Esophagus squamous epithelium (tissue), 5 donors: ENCODE measurements around the gene EGFLAM. TPM values are rescaled to one million over a fixed set of nuclear protein-coding genes. Genes with fewer than 3 reads are reported as not detected.

Experiments
- DNase-seq: peaks from one replicate; lab custom pipeline; 2025; lab: John Stamatoyannopoulos, UW
- H3K27ac ChIP-seq, 4 donors: fragments of 200-600 bp; sonication (generic); one replicate each; pipeline ENCODE4 v1.5.1; 2016 to 2019; ENCODE audit warnings: mild to moderate bottlenecking in 1 of 4
- H3K27me3 ChIP-seq, 4 donors: fragments of 200-600 bp; sonication (generic); 1 replicate in 3 of 4; 2 replicates in 1 of 4; pipeline versions ENCODE4 v1.5.1 to v1.6.0; 2017 to 2021; ENCODE audit warnings: antibody characterized with exemption in 1 of 4
- H3K36me3 ChIP-seq, 3 donors: fragments of 200-600 bp; sonication (generic); one replicate each; pipeline ENCODE4 v1.5.1; 2016 to 2019
- H3K4me1 ChIP-seq, 3 donors: fragments of 200-600 bp; sonication (generic); one replicate each; pipeline ENCODE4 v1.5.1; 2017 to 2019
- H3K4me3 ChIP-seq, 4 donors: fragments of 200-600 bp; sonication (generic); 1 replicate in 3 of 4; 2 replicates in 1 of 4; pipeline ENCODE4 v1.5.1; 2016 to 2019; ENCODE audit warnings: mild to moderate bottlenecking in 2 of 4, moderate library complexity in 1 of 4
- H3K9me3 ChIP-seq, 3 donors: fragments of 200-600 bp; sonication (generic); one replicate each; pipeline ENCODE4 v1.5.1; 2016 to 2019
- POLR2A ChIP-seq, 4 donors: fragments of 450-650 bp; IDR thresholded peaks; one replicate each; pipeline ENCODE4 v1.6.1; 2017; ENCODE audit warnings: antibody characterized with exemption in 4 of 4, mild to moderate bottlenecking in 4 of 4, moderate library complexity in 3 of 4
- WGBS, 2 donors: methylation state at CpG; one replicate each; pipeline ENCODE4 v1.1.5; 2018; 5-methylcytosine and 5-hydroxymethylcytosine counted together
- intact Hi-C: fragments of 100-400 bp; cut with DNase I; formaldehyde crosslinking; loops from one replicate; pipeline ENCODE4 v1.15.0; 2022
- total RNA-seq, 4 donors: library from RNA; depleted of rRNA; stranded (reverse); fragments of >200 nt; gene quantifications; one replicate each; pipeline ENCODE4 v1.1.0, GENCODE V29; 2016
- TF ChIP-seq, protein P1 (sequence below), 6 experiments: fragments of 450-650 bp in 4 of 6; fragments of 200-600 bp in 2 of 6; sonication (generic) in 2 of 6; IDR thresholded peaks; one replicate each; pipeline ENCODE4 v1.5.1; 2016 to 2019; ENCODE audit warnings: antibody characterized with exemption in 6 of 6, mild to moderate bottlenecking in 4 of 6, moderate library complexity in 4 of 6
- donor health status: DM: yes; HTN: yes; CAD: no.

The EGFLAM gene
- total RNA-seq, 4 donors from 2014 or later: 0.38 to 3.3 (median 1.7) TPM

DNA sequence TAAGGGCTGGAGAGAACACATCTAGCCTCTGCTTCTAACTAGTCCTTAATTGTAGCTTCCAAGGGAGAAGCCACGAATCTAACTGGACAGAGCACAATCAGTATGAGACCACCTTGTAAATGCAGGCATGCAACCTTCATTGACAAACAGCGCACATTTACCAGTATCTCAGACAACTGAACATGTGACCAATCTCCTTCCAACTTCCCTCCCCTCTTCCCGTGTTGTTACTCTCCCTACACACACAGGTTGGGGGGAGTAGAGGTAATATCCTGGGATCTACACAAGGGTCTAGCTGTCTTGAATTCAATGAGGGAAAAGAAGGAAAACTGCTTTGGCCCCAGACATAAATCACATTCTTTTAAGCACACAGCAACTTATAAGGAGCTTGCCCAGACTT is 220.5 kb downstream of the EGFLAM start:
- H3K27ac ChIP-seq: no peak overlapping the region
- 75 to 83% methylated on average over 3 of the region's 3 CpGs for WGBS, 2 donors
- H3K36me3 ChIP-seq: peaks cover 0 to 11% (median 0%) of the 10 kb centered on the region in 3 donors
- no peaks in the 10 kb centered on the region for H3K9me3 ChIP-seq
- no peak overlapping the region for H3K4me3 ChIP-seq
- TF ChIP-seq, protein P1, sequence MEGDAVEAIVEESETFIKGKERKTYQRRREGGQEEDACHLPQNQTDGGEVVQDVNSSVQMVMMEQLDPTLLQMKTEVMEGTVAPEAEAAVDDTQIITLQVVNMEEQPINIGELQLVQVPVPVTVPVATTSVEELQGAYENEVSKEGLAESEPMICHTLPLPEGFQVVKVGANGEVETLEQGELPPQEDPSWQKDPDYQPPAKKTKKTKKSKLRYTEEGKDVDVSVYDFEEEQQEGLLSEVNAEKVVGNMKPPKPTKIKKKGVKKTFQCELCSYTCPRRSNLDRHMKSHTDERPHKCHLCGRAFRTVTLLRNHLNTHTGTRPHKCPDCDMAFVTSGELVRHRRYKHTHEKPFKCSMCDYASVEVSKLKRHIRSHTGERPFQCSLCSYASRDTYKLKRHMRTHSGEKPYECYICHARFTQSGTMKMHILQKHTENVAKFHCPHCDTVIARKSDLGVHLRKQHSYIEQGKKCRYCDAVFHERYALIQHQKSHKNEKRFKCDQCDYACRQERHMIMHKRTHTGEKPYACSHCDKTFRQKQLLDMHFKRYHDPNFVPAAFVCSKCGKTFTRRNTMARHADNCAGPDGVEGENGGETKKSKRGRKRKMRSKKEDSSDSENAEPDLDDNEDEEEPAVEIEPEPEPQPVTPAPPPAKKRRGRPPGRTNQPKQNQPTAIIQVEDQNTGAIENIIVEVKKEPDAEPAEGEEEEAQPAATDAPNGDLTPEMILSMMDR (IDR thresholded peaks at IDR 0.05): no peak
- TF ChIP-seq POLR2A (IDR thresholded peaks at IDR 0.05): no peak
- no peaks in the 10 kb centered on the region for H3K4me1 ChIP-seq
- intact Hi-C loops: no loop called here
- DNase-seq: no peak
- no peaks in the 10 kb centered on the region for H3K27me3 ChIP-seq

DNA sequence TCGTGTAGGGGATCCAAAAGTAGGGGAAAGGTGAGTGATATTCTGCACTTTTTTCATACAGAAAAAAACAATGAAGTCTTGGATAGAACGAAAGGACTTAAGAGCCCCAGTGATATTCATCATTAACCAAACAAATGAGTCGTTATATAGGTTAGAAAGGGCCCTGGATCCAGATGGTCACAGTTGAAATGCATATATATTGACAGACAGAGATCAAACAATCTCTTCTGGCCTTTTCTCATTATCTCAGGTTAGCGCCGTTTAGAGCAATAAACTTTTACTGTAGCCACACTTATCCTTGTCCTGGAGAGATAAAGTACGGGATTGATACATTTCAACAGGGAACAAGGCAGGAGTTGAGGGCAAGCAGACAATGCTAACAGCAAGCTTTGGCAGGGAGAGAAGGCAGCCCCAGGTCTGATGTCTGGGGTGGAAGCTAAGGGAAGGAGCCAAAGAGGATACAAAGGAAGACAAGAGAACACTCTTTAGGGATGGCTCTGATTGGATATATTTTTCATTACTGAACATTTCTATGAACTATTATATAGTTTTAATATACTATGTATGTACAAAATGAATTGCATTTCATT is 221.1 kb downstream of the EGFLAM start:
- no peak for DNase-seq
- H3K27ac ChIP-seq: no peak overlapping the region
- 59 to 60% methylated on average over 6 of the region's 6 CpGs for WGBS, 2 donors
- H3K4me1 ChIP-seq: no peaks in the 10 kb centered on the region
- no peaks in the 10 kb centered on the region for H3K27me3 ChIP-seq
- no peak overlapping the region for H3K4me3 ChIP-seq
- H3K9me3 ChIP-seq: no peaks in the 10 kb centered on the region
- TF ChIP-seq POLR2A (IDR thresholded peaks at IDR 0.05): no peak
- TF ChIP-seq, protein P1 (IDR thresholded peaks at IDR 0.05): no peak
- peaks cover 0 to 11% (median 0%) of the 10 kb centered on the region in 3 donors for H3K36me3 ChIP-seq
- intact Hi-C loops: no loop called here

DNA sequence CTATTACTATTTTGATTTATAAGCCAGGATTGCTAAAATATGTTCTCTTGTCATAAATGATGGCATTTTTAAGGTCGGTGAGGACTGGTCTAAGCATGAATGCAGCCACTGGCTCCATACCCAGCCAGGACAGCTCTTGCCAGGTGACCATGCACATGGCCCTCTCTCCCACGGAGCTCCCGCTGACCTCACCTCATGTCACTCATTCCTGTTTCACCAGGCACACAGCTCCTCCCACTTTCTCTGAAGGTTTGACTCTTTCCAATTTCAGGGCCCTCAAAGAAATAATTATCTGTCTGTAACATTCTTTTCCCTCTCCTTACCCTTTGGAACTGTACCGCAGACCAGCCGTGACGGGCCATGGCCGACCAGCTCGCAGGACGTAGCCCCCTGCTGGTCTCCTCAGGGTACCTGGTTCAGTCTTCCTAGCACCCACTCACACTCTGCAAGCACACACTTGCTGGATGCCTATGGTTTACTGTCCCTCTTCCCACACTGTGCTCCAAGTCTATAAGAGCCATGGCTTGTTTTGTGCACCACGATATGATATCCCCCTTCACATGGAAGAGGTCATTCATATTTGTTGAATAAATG is 225.5 kb downstream of the EGFLAM start:
- TF ChIP-seq, protein P1 (IDR thresholded peaks at IDR 0.05): no peak
- TF ChIP-seq POLR2A (IDR thresholded peaks at IDR 0.05): no peak
- no peaks in the 10 kb centered on the region for H3K9me3 ChIP-seq
- no peak overlapping the region for H3K4me3 ChIP-seq
- 88 to 92% methylated on average over 10 of the region's 10 CpGs for WGBS, 2 donors
- intact Hi-C loops: no loop called here
- DNase-seq: no peak
- H3K27me3 ChIP-seq: no peaks in the 10 kb centered on the region
- H3K4me1 ChIP-seq: no peaks in the 10 kb centered on the region
- H3K27ac ChIP-seq: no peak overlapping the region
- H3K36me3 ChIP-seq: peaks cover 0 to 21% (median 0%) of the 10 kb centered on the region in 3 donors

DNA sequence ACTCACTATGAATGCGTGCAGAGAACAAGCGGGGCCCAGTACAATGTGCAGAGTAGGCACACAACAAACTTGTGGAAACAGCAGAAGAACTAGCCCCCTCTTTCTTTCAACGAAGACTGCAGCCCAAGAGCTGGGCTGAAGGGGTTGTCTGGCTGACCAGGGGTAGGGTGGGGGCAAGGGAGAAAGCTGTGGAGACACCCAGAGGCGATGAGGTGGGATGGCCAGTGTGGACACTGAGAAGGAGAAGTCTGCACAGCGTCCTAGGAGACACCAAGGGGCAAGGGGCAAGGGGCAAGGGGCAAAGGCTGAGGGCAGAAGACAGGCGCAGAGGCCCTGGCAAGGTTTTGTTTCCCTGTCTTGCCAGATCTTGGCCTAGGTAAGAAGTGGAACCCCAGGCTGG is 235.8 kb downstream of the EGFLAM start:
- Histone ChIP-seq H3K27ac (no peak overlapping the region), H3K27me3 (no peaks in the 10 kb centered on the region), H3K4me1 (no peaks in the 10 kb centered on the region), H3K36me3 (peaks cover 0 to 51% (median 0%) of the 10 kb centered on the region in 3 donors), H3K4me3 (no peak overlapping the region), H3K9me3 (no peaks in the 10 kb centered on the region)
- DNase-seq: no peak
- no peak for TF ChIP-seq POLR2A (IDR thresholded peaks at IDR 0.05)
- TF ChIP-seq, protein P1 (IDR thresholded peaks at IDR 0.05): no peak
- 74 to 84% methylated on average over 6 of the region's 6 CpGs for WGBS, 2 donors
- intact Hi-C loops: no loop called here

DNA sequence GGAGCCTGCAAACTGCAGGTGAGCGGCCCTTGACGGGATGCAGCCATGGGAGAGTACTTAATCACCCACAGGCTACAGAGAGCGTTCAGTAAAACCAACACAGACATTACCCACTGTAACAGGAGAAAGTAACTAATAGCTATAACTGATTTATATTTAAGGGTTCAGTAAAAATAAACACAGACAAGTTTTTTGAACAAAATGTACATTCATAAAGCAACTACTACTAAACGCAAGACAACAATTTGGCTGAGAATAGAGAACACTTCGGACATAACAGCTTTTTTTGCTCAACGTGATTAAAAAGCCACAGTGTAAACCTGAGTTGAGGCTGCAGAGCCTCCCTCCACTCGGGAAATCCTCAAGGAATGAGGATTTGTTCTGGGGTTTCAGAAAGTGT is 236.4 kb downstream of the EGFLAM start:
- no peaks in the 10 kb centered on the region for H3K27me3 ChIP-seq
- TF ChIP-seq, protein P1 (IDR thresholded peaks at IDR 0.05): no peak
- TF ChIP-seq POLR2A (IDR thresholded peaks at IDR 0.05): no peak
- no peak overlapping the region for H3K4me3 ChIP-seq
- no peaks in the 10 kb centered on the region for H3K4me1 ChIP-seq
- no peak overlapping the region for H3K27ac ChIP-seq
- no peaks in the 10 kb centered on the region for H3K9me3 ChIP-seq
- WGBS, 2 donors: 73 to 82% methylated on average over 7 of the region's 7 CpGs
- DNase-seq: no peak
- peaks cover 0 to 51% (median 0%) of the 10 kb centered on the region in 3 donors for H3K36me3 ChIP-seq
- intact Hi-C loops: no loop called here
